Loucy (cell line): ENCODE measurements around the gene PELI2.

Experiments
- H2AFZ ChIP-seq: fragments of 200-600 bp; sonication (generic); 2 replicates; pipeline ENCODE4 v1.6.0; 2016; ENCODE audit warnings: antibody characterized with exemption, mild to moderate bottlenecking, low read length, moderate library complexity
- H3F3A ChIP-seq: fragments of 200-600 bp; 2 replicates; pipeline ENCODE4 v1.6.0; 2016; ENCODE audit warnings: antibody characterized with exemption, low read depth, mild to moderate bottlenecking
- H3K27me3 ChIP-seq: fragments of 200-600 bp; sonication (generic); 2 replicates; pipeline ENCODE4 v1.6.1; 2014; ENCODE audit warnings: low read length, mild to moderate bottlenecking; ENCODE audit not compliant: insufficient read depth, poor library complexity, severe bottlenecking
- H3K36me3 ChIP-seq: fragments of 200-600 bp; sonication (generic); 2 replicates; pipeline ENCODE4 v1.6.1; 2016; ENCODE audit warnings: low read length; ENCODE audit not compliant: insufficient read depth
- H3K4me1 ChIP-seq: fragments of 200-600 bp; sonication (generic); 2 replicates; pipeline ENCODE4 v1.5.1; 2014; ENCODE audit warnings: low read length, mild to moderate bottlenecking; ENCODE audit not compliant: insufficient read depth, poor library complexity, severe bottlenecking
- H3K4me2 ChIP-seq: fragments of 200-600 bp; sonication (generic); 2 replicates; pipeline ENCODE4 v1.6.0; 2014; ENCODE audit warnings: antibody characterized with exemption, low read length, low read depth, mild to moderate bottlenecking; ENCODE audit not compliant: poor library complexity, severe bottlenecking
- H3K4me3 ChIP-seq: fragments of 200-600 bp; sonication (generic); 2 replicates; pipeline ENCODE4 v1.5.1; 2014; ENCODE audit warnings: low read length, mild to moderate bottlenecking, mixed read lengths; ENCODE audit not compliant: poor library complexity, severe bottlenecking
- H3K79me2 ChIP-seq: fragments of 200-600 bp; sonication (generic); 2 replicates; pipeline ENCODE4 v1.6.1; 2014; ENCODE audit warnings: low read length; ENCODE audit not compliant: insufficient read depth
- H3K9ac ChIP-seq: fragments of 200-600 bp; sonication (generic); 2 replicates; pipeline ENCODE4 v1.6.0; 2014; ENCODE audit warnings: mild to moderate bottlenecking, low read depth, low read length, moderate library complexity; ENCODE audit not compliant: poor library complexity, severe bottlenecking
- H3K9me2 ChIP-seq: fragments of 200-600 bp; sonication (generic); replicated peaks from 2 replicates; pipeline ENCODE4 v1.6.1; 2016; ENCODE audit warnings: low read depth, low read length, mixed read lengths
- H3K9me3 ChIP-seq: fragments of 200-600 bp; sonication (generic); 2 replicates; pipeline ENCODE4 v1.6.1; 2014; ENCODE audit warnings: mild to moderate bottlenecking, antibody characterized with exemption, low read length, low read depth; ENCODE audit not compliant: insufficient read depth
- H4K20me1 ChIP-seq: fragments of 200-600 bp; sonication (generic); 2 replicates; pipeline ENCODE4 v1.6.0; 2014; ENCODE audit warnings: antibody characterized with exemption, low read length, mild to moderate bottlenecking; ENCODE audit not compliant: insufficient read depth, poor library complexity, severe bottlenecking
- CTCF ChIP-seq: fragments of 200-600 bp; sonication (generic); conservative IDR thresholded peaks from 2 replicates; pipeline ENCODE4 v1.5.1; 2014; ENCODE audit warnings: mild to moderate bottlenecking, antibody characterized with exemption, low read length
- EZH2phosphoT487 ChIP-seq: fragments of 200-600 bp; IDR thresholded peaks from 2 replicates; pipeline ENCODE4 v1.6.1; 2018; ENCODE audit warnings: antibody characterized with exemption, mild to moderate bottlenecking, moderate library complexity, borderline replicate concordance

PELI2 gene

GRCh38 chr14:56131004-56131864 is 13.0 kb downstream of the PELI2 start:
- Histone ChIP-seq H3K4me2 (peak overlapping the region; percentile 57), H2AFZ (no peak overlapping the region), H3K79me2 (peaks cover 100% of the 10 kb centered on the region), H3K36me3 (peaks cover 7% of the 10 kb centered on the region; the same call in 1 of the 2 replicates), H4K20me1 (peaks cover 100% of the 10 kb centered on the region), H3K9me2 (no peaks in the 10 kb centered on the region), H3K27me3 (no peaks in the 10 kb centered on the region), H3K4me3 (peak overlapping the region; percentile 12), H3K9ac (no peak overlapping the region), H3K4me1 (peaks cover 97% of the 10 kb centered on the region), H3F3A (no peaks in the 10 kb centered on the region), H3K9me3 (no peaks in the 10 kb centered on the region)
- TF ChIP-seq CTCF (no peak), EZH2phosphoT487 (no peak)

GRCh38 chr14:56131865-56132833 is 13.9 kb downstream of the PELI2 start:
- Histone ChIP-seq H3K4me1 (peaks cover 97% of the 10 kb centered on the region), H3K79me2 (peaks cover 100% of the 10 kb centered on the region), H3K4me3 (peak overlapping the region; percentile 12), H3F3A (no peaks in the 10 kb centered on the region), H3K27me3 (no peaks in the 10 kb centered on the region), H2AFZ (no peak overlapping the region), H3K9ac (no peak overlapping the region), H3K4me2 (peak overlapping the region; percentile 57), H3K36me3 (no peaks in the 10 kb centered on the region; the same call in 1 of the 2 replicates), H4K20me1 (peaks cover 100% of the 10 kb centered on the region), H3K9me2 (no peaks in the 10 kb centered on the region), H3K9me3 (no peaks in the 10 kb centered on the region)
- TF ChIP-seq CTCF (no peak), EZH2phosphoT487 (no peak)

GRCh38 chr14:56133547-56133946 is 15.3 kb downstream of the PELI2 start:
- Histone ChIP-seq H3K9me3 (no peaks in the 10 kb centered on the region), H3K36me3 (no peaks in the 10 kb centered on the region; the same call in 1 of the 2 replicates), H3K9ac (no peak overlapping the region), H2AFZ (no peak overlapping the region), H3K4me3 (no peak overlapping the region), H3K79me2 (peaks cover 100% of the 10 kb centered on the region), H3K27me3 (no peaks in the 10 kb centered on the region), H3K4me1 (peaks cover 97% of the 10 kb centered on the region), H4K20me1 (peaks cover 100% of the 10 kb centered on the region), H3K9me2 (no peaks in the 10 kb centered on the region), H3F3A (no peaks in the 10 kb centered on the region), H3K4me2 (peak overlapping the region; percentile 57)
- TF ChIP-seq CTCF (no peak), EZH2phosphoT487 (no peak)
